DMS53 (cell line): ENCODE measurements around the gene MLX.
"Not testable (repeated sequence)": the region's sequence is repeated elsewhere in the genome, so short reads cannot be mapped to it uniquely, and the experiment has no call there.

Source experiments
- DNase-seq: peaks from one replicate; lab custom pipeline; 2025; lab: John Stamatoyannopoulos, UW

Gene MLX

DNA sequence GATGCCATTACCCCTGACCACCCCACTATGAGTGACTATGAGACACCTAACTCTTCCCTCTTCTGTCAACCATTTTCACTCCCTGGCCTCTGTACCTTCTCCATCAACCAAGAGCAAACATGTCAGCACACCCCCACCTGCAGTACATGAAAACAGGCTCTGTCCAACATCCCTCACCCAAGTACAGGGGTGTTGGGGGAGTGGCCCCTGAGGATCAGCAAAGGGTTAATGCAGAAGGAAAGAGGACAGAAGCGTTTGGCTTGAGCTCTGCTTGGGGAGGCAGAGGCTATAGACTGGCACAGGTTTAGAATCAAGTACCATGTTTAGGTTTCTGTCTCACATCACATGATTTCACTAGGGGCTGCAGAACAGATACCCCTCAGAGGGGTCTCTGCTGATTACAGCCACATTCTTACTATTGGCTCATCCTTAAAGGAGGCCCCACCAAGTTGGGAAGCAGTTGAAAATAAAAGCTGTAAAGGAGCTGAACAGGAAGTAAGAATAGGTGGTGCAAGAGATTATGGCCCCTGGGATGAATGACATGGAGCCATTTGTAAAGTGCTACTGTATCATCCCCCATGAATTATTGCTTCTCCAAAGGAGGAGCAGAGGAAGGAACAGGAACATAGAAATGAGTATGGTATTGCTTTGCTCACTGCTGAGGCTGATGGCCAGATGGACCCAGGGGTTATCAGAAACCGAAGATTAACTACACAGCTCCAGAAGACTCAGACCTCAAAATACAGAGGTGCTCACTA lies 13.1 kb downstream of the MLX start:
- no peak for DNase-seq

- DNase-seq = no peak
Observed at GRCh38 chr17:42581744-42582270, 14.9 kb downstream of the MLX start.

DNA sequence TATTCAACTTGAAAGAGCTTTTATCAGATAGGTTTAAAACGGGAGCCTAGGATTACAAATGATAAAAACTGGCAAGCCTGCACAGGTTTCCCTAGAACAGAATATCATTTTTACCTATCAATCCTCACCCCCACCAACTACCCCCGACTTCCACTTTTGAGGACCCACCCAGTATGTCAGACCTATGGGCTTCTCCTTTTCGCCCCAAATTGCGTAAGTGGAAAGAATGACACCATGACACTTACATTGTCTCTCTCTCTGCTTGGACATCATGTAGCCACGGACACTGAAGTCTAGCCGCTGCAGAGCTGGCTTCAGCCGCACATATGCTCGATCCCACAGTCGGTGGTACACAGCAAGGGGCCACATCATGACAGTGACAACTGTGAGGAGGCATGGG lies 18.0 kb downstream of the MLX start:
- DNase-seq = no peak

- DNase-seq = no peak
Observed at GRCh38 chr17:42585353-42585752, 18.5 kb downstream of the MLX start.

- no peak for DNase-seq
Observed at GRCh38 chr17:42586514-42587230, 19.8 kb downstream of the MLX start.

DNA sequence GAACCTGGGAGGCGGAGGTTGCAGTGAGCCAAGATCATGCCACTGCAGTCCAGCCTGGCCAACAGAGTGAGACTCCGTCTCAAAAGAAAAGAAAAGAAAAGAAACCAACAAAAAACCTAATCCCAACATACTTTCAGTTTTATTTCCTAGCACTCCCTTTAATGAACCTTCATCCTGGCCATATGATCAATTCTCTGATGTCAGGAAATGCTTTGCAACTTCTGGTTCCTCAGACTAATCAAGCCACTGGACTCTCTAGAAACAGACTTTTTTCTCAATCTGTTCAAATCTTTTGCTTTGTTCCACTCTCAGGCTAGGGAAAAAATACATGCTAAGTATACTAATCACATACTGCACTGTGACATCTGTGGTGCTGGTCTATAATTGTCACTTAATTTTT lies 24.0 kb downstream of the MLX start:
- no peak for DNase-seq

DNA sequence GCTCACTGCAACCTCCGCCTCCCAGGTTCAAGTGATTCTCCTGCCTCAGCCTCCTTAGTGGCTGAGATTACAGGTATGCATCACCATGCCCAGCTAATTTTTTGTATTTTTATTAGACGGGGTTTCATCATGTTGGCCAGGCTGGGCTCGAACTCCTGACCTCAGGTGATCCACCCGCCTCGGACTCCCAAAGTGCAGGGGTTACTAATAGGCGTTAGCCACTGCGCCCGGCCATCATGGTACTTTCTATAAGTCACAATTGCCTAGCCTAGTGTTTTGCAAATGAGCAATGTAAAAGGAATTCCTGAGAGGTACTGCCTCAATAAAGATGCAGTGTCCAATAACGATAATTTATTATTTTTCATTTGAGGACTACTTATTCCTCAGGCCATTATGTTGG lies 24.5 kb downstream of the MLX start:
- no peak for DNase-seq

DNA sequence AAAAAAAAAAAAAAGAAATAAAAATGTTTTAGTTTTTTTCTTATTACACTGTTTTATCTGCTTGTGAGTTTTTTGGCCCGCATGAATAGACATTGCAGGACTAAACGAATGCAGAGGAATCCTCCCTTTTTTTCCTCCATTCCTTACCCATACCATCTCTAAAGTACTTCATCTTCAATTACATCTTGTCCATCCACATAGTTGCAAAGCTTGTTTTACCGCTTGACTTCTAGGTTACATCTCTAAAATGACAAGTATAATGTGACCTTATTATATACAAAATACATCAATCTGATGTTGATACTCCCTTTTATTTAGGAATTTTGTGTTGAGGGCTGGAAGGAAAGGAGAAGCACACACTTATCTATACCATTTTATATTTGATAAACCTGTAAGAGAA lies 29.5 kb downstream of the MLX start:
- no peak for DNase-seq

DNA sequence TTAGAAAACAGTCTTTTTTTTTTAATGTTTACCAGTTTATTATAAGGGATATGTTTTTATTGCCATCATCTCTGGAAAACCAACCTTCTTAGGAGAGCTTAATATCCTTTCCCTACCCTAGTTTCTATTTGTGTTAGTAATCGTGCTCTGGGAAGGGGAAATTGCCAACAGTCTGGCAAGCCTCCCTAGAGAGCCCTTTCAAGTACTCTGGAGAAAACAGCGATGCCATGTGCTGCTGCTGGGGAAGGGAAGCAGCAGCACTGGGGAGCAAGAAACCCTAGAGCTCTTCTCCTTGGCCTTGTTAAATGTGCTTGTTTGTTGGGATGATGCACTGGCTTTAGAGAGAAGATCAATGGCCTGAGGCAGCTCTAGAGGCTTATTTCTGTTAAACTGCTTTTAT lies 32.0 kb downstream of the MLX start:
- no peak for DNase-seq

GRCh38 chr17:42603318-42603717 lies 36.4 kb downstream of the MLX start:
- DNase-seq = no peak

DNA sequence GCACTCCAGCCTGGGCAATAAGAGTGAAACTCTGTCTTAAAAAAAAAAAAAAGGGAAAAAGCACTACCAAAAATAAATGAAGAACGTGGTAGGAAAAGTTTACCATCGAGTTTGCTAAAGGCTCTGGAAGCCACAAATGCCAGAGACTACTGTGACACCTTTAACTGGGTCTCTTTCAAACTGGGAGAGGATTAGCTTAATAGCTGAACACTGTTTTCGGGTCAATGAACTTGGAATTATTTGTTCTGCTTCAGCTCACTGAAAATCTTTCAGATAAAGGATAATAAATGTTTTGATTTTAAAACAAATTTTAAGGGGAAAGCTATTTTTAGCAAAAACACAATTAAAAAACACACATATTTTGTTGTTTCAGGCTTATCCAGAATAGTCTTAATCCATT lies 40.9 kb downstream of the MLX start:
- no peak for DNase-seq

DNA sequence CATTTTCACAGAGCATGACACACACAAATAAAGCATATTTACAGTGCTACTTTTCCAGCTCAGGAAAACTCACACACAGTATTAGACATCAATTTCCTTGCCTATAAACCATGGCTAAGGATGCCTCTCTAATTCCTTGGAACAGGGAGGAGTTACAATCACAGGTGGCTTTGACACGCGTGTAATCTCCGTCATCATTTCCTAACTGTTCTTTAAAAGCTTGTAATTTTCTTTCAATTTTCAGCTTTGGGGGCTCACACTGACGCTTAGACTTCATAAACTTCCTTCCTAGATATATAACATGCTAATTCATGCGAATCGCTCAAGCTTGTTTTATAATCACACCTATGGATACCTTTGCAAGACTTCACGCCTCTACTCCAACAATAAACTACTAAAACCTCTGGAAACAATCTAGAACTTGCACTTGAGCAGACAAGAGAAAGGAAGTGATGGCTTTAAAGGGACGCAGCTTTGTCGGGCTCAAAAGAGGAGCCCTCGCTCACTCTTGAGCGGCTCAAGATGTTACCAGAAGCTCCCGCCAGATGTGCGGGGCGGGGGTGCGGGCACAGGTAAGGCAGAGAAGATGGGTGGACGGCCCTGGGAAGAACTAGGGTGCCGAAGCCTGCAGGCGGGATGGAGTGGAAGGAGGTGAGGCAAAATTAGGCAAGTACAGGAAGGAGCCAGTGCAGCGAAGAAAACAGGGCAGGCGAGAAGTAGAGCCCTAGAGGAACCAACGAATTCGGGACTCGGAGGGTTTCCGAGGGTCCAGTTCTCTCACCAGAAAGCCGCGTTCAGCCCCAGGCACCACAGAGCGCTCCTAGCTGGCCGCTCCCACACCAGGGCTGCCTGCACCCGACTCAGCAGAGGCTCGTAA lies 41.6 kb downstream of the MLX start:
- DNase-seq = peak; percentile 56

DNA sequence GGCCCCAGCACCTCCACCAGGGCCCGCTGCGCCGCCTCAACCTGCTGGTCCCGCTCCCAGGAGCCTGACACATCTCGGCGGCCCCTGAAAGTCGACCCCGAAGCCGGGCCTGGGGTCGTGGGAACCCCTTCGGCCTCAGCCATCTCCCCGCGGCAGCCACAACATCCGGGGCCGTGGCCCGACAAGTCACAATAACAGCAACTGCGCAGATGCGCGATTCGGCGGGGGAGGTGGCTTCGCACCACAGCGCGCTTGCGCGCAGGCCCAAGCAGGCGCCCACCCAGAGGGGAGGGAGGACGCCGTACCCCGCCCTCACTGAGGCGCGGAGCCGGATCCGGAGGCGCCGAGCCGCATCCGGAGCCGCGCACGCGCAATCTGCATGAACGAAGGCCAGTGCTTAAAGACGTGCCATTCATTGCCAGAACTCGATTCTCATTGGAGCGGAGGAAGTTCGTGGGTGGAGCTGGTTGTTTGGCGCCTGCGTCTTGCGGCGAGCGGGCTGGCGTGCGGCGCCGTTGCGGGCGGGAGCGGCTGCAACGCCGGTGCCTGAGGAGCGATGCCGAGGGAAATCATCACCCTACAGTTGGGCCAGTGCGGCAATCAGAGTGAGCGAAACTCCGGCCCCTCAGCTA lies 42.4 kb downstream of the MLX start, which contains the start of the genes RETREG3 and TUBG1:
TSS of gene RETREG3 (minus strand) at position 193 of the 632 bp plus-strand sequence. CDS start at position 143, 50 bp downstream.
TSS of gene TUBG1 (plus strand) at position 502 of the 632 bp plus-strand sequence. CDS start at position 557, 55 bp downstream.
- DNase-seq = peak; percentile 100

GRCh38 chr17:42609814-42610801 lies 43.2 kb downstream of the MLX start:
- peak; percentile 47 for DNase-seq

DNA sequence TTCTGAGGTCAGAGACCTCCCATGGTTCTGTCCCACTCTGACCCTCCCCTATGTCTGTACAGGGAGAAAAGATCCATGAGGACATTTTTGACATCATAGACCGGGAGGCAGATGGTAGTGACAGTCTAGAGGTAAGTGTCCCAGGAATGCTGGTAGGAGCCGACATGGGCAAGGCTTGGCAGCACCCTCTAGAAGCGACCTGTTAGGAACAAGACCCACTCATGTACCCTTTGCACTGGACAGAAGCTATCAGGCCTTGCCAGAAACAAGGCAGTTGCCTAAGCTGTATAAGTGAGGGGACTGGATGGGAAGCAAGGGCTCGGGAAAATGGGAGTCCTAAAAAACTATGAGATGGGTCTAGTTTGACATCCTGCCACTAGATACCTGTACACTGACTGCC lies 45.1 kb downstream of the MLX start:
- no peak for DNase-seq

GRCh38 chr17:42613699-42614295 lies 46.9 kb downstream of the MLX start:
- no peak for DNase-seq

GRCh38 chr17:42617956-42618431 lies 51.1 kb downstream of the MLX start:
- peak; percentile 40 for DNase-seq

DNA sequence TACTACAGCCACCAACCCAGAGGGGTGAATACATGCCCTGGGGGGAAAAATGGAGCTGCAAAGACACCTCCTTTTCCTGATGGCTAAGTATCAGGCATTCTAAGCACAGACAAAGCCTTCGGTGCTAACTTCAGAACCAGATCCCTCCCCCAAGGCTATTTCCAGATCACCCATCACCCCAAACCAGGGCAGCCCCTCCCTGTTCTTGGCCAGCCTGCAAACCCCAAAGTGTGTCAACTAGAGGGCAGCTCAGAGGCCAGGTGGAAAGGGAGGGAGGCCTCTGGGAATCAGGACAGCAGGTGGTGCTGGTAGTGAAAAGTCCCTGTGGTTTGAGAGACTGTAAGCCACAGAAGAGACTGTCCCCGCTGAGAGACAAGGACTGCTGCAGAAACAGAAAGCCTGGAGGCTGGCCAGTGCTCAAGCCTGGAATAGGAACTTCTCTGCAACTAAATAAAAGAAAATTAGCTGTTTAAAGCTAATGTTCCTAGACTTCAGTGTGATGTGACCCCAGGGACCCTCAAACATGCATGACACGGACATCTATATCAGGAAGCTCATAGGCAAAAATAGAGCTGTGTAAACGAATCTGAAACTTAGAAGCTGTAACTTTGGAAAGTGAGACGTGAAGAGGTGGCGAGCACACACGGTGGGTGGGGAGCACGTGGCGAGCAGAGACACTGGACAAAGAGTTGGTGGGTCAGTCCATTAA lies 51.7 kb downstream of the MLX start:
- DNase-seq = peak; percentile 85

GRCh38 chr17:42621987-42622386 lies 55.1 kb downstream of the MLX start:
- not testable (repeated sequence) for DNase-seq
